GM12801 (cell line): ENCODE measurements around the gene COBLL1.

Experiments
- TF ChIP-seq, protein P1 (sequence below): IDR thresholded peaks from one replicate; pipeline ENCODE4 v1.5.1; 2011; ENCODE audit warnings: control low read depth; ENCODE audit not compliant: insufficient read length; ENCODE audit errors: extremely low read depth

COBLL1 gene

DNA sequence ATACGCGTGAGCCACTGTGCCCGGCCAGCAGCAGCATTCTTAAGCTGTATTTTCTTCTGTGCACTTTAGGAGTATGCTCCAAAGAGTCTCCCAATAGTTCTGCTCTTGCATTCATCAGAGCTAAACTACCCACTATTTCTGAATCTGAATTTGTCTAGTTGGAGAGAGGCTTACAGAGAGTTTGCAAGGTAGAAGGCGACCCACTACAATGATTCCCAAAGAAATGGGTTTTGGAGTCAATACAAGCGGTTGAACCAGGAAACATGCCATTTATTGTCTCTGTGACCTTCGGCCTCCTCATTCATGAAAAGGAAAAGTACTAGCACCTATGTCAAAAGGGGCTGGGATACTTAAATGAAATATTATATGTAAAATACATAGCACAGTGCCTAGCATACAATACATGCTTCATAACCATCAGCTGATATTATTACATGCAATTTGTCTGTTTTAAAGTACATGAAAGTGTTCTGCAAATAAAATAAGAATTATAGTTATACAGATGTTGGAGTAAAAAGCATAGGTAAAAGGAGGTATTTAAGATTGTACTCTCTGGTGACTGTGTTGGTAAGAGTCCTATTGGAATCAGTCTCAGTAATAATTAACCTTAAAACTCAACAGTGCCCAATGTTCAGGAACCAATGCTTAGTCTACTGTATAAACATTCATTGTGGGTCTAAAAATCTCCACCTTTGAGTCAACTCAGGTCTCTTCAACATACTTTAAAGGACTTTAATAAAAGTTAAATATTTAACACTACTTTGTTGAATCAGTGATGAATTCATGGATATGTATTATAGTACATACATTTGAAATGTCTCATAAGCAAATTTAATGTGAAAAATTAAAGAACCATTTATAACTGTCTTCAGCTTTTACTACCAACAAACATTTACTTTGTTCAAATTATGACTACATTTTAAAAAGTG, 130.5 kb downstream of the COBLL1 start:
- TF ChIP-seq, protein P1, sequence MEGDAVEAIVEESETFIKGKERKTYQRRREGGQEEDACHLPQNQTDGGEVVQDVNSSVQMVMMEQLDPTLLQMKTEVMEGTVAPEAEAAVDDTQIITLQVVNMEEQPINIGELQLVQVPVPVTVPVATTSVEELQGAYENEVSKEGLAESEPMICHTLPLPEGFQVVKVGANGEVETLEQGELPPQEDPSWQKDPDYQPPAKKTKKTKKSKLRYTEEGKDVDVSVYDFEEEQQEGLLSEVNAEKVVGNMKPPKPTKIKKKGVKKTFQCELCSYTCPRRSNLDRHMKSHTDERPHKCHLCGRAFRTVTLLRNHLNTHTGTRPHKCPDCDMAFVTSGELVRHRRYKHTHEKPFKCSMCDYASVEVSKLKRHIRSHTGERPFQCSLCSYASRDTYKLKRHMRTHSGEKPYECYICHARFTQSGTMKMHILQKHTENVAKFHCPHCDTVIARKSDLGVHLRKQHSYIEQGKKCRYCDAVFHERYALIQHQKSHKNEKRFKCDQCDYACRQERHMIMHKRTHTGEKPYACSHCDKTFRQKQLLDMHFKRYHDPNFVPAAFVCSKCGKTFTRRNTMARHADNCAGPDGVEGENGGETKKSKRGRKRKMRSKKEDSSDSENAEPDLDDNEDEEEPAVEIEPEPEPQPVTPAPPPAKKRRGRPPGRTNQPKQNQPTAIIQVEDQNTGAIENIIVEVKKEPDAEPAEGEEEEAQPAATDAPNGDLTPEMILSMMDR = no peak

DNA sequence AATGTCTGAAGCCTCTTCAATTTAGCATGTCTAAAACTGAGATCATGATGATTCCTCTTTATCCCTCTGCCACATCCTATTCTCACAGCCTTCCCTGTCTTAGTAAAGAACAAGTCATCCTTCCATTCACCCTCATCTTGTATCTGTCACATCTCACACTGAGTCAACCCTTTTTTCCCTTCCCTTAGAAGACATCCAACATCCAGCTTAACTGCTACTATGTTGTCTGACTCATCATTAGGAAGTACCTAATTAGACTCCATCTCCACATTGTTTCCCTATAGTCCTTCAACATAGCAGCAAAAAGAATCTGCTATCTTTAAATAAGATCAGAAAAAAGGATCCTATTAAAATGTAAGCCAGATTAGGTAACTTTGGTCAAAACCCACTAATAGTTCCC, 135.1 kb downstream of the COBLL1 start:
- TF ChIP-seq, protein P1 = no peak

- TF ChIP-seq, protein P1 = no peak
Observed at GRCh38 chr2:164705412-164706167, 136.0 kb downstream of the COBLL1 start.

GRCh38 chr2:164703915-164704706, 137.5 kb downstream of the COBLL1 start:
- TF ChIP-seq, protein P1 = no peak

DNA sequence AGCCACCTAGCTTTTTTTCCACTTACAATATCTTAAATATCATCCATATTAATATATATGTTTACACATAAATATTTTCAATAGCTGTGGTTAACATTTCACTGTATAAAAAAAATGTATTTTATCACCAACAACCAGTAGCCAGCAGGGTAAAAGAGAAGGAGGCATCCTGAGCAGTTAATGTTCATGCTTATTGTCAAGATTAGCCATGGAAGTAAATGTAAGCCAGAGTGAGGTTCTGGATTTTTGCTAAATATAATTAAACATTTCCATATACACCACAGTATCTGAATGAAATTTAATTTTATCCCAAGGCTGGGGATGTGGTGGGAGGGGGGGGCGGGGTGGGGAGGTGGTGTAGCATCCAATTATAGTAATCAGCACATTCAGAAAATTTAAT, 140.1 kb downstream of the COBLL1 start:
- TF ChIP-seq, protein P1 = no peak

DNA sequence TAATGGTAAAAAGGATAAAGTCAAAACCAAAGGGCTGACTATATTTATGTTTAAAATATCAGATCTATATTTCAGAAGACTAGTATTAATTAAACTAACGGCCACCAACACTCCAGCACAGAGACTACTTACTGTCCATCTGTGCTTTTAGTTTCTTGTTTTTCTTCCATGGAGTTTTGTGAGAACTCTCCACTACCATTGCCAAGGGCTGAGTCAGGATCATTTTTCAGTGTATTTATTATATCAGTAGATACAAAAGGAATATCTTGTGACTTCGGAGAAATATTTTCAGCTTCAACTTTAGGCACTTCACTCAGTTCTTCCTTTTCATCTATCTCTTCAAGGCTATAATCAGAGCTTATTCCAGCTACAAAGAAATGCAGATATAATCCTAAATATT, 141.2 kb downstream of the COBLL1 start:
- TF ChIP-seq, protein P1 = no peak
